ENCODE results near the gene TUBB4B.

TUBB4B gene

GRCh38 chr9:137273095-137273490 is 32.0 kb downstream of the TUBB4B start:
- no peak for DNase-seq

- DNase-seq, result no peak
Measured at GRCh38 chr9:137273611-137274320, 32.7 kb downstream of the TUBB4B start.

- no peak for DNase-seq
Measured at GRCh38 chr9:137275203-137275587, 34.1 kb downstream of the TUBB4B start.

GRCh38 chr9:137275588-137276472 is 34.7 kb downstream of the TUBB4B start:
- no peak for DNase-seq

GRCh38 chr9:137276473-137277328 is 35.6 kb downstream of the TUBB4B start:
- DNase-seq, result no peak

- no peak for DNase-seq
Measured at GRCh38 chr9:137277329-137278041, 36.4 kb downstream of the TUBB4B start, which contains the start of gene TOR4A. TOR4A (plus strand) TSS chr9:137277726; CDS start chr9:137278690, 964 bp downstream.

- DNase-seq, result no peak
Measured at GRCh38 chr9:137278061-137278701, 37.1 kb downstream of the TUBB4B start.

GRCh38 chr9:137278721-137279711 is 37.9 kb downstream of the TUBB4B start:
- no peak for DNase-seq

GRCh38 chr9:137279741-137280473 is 38.8 kb downstream of the TUBB4B start:
- DNase-seq, result no peak

- no peak for DNase-seq
Measured at GRCh38 chr9:137280474-137281344, 39.6 kb downstream of the TUBB4B start.

- DNase-seq, result no peak
Measured at GRCh38 chr9:137281345-137282116, 40.4 kb downstream of the TUBB4B start.

GRCh38 chr9:137286975-137287383 is 45.9 kb downstream of the TUBB4B start:
- DNase-seq, result no peak

GRCh38 chr9:137293094-137293481 is 52.0 kb downstream of the TUBB4B start:
- DNase-seq, result no peak
